ENCODE data around the gene TSPAN4.

Gene TSPAN4

GRCh38 chr11:824292-824880 is 18.3 kb upstream of the TSPAN4 start:
- DNase-seq (ENCODE audit: low read depth), result no peak

DNA sequence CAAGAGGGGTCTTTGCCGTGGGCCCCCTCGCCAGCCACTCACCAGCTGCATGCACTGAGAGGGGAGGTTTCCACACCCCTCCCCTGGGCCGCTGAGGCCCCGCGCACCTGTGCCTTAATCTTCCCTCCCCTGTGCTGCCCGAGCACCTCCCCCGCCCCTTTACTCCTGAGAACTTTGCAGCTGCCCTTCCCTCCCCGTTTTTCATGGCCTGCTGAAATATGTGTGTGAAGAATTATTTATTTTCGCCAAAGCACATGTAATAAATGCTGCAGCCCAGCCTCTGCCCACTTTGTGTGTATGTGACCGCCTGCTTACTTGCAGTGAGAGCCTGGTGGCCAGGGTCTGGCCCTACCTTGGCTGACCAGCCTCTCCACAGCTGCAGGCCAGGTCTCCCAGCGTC is 17.7 kb upstream of the TSPAN4 start:
- no peak for DNase-seq (ENCODE audit: low read depth)

DNA sequence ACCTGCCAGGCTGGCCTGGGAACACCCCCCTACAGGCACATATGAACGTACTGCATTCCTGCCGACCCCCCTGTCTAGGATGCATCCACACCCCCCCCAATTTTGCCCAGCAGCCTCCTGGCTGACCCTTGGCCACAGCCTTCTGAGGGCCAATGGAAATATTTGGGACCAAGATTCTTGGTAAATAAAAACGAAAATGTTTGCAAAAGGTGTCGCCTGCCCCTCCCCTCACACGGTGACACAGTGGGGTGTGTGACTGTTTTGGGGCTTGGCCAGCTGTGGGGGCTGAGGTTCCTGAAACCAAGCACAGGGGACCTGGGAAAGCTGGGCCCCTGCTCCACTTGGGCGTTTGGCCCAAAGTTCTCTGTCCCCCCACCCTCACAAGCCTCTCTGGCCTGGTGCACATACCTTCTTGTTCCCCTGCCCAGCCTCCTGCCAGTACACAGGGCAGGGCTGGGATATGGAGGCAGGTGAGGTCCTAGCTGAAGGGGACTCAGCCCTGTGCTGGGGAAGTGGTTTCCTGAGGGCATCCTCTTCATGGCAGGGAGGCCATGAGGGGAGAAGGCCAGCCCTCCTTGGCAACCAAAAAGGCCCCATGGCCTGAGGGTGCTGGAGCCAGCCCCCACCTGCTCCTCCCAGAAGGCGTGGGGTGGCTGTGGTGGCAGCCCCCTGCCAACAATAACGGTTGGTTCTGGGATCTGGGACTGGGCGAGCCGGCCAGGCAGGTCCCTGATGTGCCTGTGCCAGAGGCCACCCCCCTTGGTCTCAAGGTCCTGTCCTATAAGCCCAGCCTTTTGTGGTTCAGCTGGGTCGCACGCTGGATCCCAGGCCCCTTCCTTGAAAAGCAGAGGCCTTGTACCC is 17.1 kb upstream of the TSPAN4 start:
- DNase-seq (ENCODE audit: low read depth), result no peak

DNA sequence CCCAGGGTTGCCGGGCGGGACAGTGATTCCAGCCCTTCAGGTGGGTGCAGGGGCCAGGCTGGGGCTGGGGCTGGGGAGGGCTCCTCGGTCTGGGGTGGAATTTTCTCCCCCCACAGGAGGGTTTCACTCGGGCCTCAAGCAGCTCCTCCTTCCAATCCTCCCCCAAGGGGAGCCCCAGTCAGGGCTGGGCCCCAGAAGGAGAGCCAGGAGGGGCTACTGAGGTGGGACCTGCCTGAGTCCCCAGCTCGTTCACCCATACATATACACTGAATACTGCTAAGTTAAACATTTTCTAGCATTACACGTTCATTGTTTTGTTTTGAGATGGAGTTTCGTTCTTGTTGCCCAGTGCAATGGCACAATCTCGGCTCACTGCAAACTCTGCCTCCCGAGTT is 16.4 kb upstream of the TSPAN4 start:
- DNase-seq (ENCODE audit: low read depth), result no peak

GRCh38 chr11:826836-827145 is 15.9 kb upstream of the TSPAN4 start:
- no peak for DNase-seq (ENCODE audit: low read depth)

GRCh38 chr11:827146-827896 is 15.3 kb upstream of the TSPAN4 start:
- DNase-seq (ENCODE audit: low read depth), result no peak

DNA sequence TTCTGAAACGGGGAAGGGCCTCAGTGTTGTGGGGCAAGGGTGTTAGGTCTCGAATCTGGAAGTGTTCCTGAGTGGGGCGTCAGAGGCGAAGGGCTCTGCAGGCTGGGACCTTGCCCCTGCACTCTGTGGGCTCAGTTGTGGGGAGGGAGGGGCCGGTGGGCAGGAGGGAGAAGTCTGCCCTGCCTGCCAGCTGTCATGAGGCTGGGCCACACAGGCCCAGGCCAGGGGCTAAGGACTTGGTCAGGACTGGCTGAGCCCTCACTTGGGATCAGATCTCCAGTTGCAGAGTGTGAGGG is 14.8 kb upstream of the TSPAN4 start, which contains the start of gene CRACR2B:
CRACR2B (plus strand) TSS at position 23 of the 296 bp plus-strand sequence. CDS start 689 bp downstream, outside the sequence.
- DNase-seq (ENCODE audit: low read depth), result no peak

DNA sequence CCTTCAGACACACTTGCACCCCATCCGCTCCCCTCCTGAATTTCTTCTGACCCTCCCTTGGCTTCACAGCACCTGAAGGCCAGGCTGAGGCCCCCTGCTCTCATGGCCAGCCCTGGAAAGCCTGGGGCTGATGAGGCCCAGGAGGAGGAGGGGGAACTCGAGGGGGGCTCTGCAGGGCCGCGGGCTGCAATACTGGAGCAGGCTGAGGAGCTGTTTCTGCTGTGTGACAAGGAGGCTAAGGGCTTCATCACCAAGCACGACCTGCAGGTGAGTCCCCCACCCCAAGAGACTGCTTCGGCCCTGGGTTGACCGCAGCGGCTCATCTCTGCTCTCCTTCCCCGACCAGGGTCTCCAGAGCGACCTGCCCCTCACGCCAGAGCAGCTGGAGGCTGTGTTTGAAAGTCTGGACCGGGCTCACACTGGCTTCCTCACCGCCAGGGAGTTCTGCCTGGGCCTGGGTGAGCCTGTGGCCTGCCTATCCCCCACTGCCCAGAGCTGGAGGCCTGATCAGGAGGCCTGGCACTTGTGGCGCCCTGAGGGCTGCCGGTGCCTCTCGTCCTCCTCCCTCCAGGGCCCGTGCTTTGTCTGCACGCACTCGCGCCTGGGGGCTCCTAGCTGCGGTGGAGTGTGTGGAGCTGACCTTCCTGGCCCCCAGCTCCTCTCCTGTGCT is 14.0 kb upstream of the TSPAN4 start:
- no peak for DNase-seq (ENCODE audit: low read depth)

- DNase-seq (ENCODE audit: low read depth), result no peak
These were observed 13.3 kb upstream of the TSPAN4 start for GRCh38 chr11:829176-829846.

DNA sequence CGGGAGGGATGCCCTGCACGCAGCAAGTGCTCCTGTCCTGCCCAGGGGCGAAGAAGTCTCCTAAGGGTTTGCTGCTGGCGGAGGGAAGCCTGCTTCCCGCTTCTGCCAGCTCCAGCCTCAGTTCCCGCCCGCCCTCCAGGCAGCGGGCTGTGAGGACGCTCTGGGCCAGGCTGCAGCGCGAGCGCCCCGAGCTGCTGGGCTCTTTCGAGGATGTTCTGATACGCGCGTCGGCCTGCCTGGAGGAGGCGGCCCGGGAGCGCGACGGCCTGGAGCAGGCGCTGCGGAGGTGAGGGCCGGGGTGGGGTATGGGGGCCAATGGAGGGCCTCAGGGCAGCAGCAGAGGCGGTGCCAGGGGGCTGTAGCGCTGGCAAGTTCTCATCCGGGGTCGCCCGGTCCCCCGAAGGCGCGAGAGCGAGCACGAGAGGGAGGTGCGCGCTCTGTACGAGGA is 12.8 kb upstream of the TSPAN4 start:
- no peak for DNase-seq (ENCODE audit: low read depth)

- DNase-seq (ENCODE audit: low read depth), result peak; percentile 42
These were observed 12.1 kb upstream of the TSPAN4 start for GRCh38 chr11:830295-831117.

DNA sequence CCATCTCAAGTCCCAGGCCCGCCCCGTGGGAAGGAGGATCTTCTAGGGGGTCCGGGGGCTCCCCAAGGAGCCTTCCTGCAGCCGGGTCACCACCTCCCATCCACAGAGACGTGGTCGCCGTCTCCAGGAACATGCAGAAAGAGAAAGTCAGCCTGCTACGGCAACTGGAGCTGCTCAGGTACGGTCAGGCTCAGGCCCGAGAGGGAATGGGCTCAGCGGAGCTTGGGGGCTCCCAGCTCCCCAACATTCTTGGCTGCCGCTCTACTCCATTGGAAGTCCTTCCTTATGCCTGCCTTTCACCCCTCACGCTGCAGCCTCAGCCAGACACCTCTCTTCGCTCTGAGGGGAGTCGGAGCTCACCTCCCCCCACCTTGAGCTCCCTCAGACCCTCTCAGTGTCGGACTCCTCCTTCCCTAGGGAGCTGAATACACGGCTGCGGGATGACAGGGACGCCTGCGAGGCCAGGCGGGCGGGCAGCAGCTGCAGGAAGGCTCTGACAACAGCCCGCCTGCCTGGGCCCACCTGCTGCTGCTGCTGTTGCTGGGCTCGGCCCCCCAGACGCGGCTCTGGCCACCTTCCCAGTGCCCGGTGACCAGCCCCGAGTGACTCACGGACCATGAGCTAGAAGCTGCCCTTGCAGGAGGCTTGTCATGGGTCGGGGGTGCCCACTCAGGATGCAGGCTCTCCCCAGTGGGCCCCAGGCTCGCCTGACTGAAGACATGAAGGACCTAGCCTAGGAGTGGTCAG is 11.4 kb upstream of the TSPAN4 start:
- no peak for DNase-seq (ENCODE audit: low read depth)

DNA sequence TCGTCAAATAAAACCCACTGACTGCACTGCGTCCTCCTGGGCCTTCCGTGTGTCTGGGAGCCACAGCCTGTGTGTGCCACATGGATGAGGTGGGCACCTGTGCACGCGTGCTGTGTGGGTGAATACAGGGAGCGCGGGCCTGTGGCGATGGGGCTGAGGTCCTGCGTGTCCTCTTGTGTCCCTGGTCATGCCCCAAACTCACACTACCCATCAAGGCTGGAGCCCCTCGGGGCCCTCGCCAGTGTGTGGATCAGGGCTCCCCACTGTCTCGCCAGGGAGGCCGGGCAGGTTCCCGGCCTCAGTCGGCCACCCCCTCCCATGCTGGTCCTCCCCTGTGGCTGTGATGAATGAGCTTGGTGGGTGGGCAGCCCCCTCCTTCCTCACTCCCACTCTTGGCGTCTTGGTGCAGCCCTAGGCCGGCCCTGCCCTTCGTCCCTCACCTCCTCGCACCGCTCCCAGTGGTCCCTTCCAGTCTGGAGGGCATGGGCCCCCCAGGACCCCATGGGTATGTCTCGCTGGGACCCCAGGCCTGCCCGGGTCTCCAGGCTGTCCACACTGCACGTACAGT is 10.6 kb upstream of the TSPAN4 start:
- DNase-seq (ENCODE audit: low read depth), result no peak

- DNase-seq (ENCODE audit: low read depth), result peak; percentile 47
These were observed 10.0 kb upstream of the TSPAN4 start, which contains the start of gene CD151 for GRCh38 chr11:832529-833113. CD151 (plus strand) TSS chr11:832952; CDS start chr11:836070, 3,118 bp downstream.

DNA sequence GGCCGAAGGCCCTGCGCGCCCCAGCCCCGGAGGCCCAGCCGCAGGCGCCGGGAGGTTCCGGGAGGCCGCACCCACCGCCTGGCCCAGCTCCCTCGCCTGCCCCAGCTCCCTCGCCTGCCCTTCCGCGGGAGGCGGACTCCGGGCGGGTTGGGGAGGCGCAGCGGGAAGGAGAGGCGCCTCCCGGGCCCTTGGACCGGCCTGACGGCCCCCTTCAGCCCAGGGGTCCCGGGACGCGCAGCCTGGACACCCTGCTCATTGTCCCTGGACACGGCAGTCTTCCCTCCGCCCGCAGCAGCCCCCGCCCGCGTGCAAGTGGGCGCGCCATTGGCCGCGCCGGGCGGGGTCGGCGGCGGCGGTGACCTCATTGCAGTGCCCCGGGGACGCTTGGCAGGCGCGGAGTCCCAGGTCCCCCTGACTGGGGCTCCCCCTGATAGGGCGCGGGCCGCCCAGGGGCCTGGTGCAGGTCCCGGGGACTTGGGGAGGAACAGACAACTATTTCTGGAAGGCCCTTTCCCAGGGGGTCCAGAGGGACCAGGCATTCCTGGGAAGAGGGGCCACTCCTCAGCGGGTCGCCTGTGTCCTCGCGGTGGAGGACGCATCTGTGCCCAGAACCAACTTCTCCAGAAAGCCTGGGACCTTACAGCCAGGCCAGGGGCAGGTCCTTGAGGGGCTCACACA is 9.4 kb upstream of the TSPAN4 start:
- DNase-seq (ENCODE audit: low read depth), result no peak

DNA sequence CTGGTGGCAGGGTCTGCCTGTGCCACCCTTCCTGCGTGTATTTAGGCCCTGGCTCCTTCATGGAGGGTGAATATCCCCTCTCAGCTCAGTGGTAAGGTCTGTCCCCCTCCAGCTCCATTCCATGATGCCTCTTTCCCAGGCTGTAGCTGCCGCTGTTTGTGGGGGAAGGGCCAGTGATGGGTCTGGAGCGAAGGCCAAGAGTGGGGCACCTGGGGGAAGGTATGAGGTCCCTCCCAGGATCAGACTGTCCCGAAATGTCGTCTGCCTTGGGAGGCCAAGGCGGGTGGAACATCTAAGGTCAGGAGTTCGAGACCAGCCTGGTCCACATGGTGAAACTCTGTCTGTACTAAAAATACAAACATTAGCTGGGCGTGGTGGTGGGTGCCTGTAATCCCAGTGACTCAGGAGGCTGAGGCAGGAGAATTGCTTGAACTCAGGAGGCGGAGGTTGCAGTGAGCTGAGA is 8.8 kb upstream of the TSPAN4 start:
- no peak for DNase-seq (ENCODE audit: low read depth)

- DNase-seq (ENCODE audit: low read depth), result no peak
These were observed 8.0 kb upstream of the TSPAN4 start for GRCh38 chr11:834371-835316.

- no peak for DNase-seq (ENCODE audit: low read depth)
These were observed 6.4 kb upstream of the TSPAN4 start for GRCh38 chr11:836274-836673.
